NCI-H2196 treated with DMSO at 0.1 percent for 48 hours (cell line): ENCODE results near the gene FOXP2.

ENCODE experiments used
- DNase-seq: peaks from one replicate; lab custom pipeline; 2025; ENCODE audit not compliant: unreplicated experiment; lab: John Stamatoyannopoulos, UW

The FOXP2 gene

GRCh38 chr7:114649689-114650088, 235.1 kb downstream of the FOXP2 start:
- no peak for DNase-seq

GRCh38 chr7:114650491-114650890, 235.9 kb downstream of the FOXP2 start:
- no peak for DNase-seq

- no peak for DNase-seq
These were observed 237.4 kb downstream of the FOXP2 start for GRCh38 chr7:114652041-114652440.

DNA sequence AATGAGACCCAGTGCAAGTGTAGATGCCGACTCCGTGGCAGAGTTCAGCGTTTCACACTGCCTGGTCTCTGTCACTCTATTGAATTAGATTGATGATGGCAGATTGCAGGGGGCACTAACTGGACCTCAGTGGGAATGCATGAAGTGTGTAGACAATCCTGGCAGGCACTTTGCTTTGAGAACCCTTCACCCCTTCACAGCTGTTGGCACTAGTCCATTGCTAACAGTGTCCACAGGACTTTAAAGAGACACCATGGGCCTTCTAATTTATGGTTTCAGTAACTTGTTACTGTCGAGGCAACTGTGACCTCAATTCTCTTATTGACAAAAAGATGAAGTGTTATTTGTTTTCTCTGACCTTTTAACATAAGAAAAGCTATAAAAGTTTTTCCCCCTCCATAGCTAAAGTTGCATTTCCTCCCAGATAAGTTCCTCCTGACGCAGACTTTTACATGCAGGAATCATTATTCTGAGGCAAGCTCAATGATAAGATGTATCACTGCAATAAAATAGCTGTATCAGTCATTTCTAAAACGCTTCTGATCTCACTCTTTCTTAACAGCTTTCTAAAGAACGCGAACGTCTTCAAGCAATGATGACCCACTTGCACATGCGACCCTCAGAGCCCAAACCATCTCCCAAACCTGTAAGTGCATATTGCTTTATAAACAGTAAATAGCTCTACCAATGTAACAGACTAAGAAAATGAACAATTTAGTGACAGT, 238.9 kb downstream of the FOXP2 start:
- DNase-seq = no peak

GRCh38 chr7:114656466-114656865, 241.9 kb downstream of the FOXP2 start:
- no peak for DNase-seq

GRCh38 chr7:114657279-114657678, 242.7 kb downstream of the FOXP2 start:
- DNase-seq = no peak

DNA sequence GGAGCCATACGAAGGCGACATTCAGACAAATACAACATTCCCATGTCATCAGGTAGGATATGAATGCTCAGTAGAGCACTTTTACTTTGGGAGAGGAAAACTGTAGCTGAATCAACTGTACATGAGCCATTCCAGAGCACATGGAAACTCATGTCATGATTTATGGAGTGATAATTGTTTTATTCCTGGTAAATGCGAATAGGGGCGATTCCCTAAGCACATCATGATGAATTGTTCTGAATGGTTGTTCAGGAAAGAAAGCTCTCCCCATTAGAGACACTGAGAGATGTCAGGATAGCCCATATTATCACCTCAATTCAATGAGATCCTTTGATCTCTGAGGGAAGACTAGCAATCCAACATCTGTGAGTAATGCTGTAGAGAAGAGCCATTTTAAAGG, 243.6 kb downstream of the FOXP2 start:
- DNase-seq = no peak

- no peak for DNase-seq
These were observed 245.0 kb downstream of the FOXP2 start for GRCh38 chr7:114659409-114660125.

DNA sequence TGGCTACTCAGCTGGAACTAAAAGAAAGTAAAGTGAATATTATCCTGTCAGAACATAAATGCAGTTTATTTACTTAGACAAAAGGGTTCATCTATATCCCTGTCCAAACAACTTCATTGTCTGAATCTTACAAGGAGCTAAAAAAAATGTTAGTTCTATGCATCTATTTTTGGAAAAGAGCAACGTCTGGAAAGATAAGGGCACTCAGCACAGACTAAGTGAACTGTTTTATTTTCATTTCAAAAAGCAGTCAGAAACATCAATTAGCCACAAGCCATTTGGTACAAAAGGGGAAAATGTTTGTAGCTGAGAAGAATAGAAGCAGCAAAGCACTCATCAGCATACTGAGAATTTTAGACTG, 245.5 kb downstream of the FOXP2 start:
- no peak for DNase-seq

GRCh38 chr7:114660753-114661152, 246.1 kb downstream of the FOXP2 start:
- no peak for DNase-seq

DNA sequence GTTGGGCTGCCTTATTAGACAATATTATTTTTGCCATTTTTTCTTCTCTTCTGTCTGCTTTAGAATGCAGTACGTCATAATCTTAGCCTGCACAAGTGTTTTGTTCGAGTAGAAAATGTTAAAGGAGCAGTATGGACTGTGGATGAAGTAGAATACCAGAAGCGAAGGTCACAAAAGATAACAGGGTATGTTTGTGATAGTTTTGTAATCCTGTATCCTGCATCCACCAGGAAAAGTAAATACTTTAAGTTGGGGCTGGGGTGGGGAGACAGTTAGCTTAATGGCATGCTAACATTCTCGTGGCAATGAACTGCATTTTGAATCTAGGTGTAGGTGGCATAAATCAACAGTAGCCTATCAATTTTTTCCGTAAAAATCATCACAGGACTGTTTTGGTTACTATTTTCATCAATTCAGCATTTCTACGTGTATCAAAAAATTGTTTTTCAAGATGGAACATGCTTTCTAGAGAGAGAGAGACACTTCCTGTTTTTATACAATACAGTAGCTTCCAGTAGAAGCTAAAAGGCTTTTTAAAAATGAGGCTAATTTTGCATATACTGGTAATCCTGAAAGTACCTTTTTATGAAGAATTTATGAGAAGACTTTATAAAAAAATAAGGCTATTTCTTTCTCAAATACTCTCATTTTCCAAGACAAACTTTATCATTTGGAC, 247.5 kb downstream of the FOXP2 start:
- DNase-seq = no peak

GRCh38 chr7:114663502-114663901, 248.9 kb downstream of the FOXP2 start:
- DNase-seq = no peak

DNA sequence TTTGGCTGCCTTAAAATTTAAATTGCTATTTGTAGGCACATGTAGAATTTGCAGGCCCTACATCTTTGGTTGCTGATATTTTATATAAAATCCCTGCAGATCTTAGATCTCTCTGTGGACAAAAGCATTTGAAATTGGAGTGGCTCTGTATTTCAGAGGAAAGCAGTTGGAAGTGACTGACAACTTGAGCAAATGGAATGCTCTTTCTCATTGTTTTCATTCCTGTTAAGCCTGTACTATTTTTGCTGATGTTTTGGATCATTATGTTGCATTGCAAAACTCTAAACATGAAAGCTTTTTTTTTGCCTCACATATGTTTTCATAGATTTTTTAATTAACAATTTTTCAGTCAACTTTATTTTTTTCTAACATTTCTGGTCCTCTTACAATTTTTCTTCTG, 256.1 kb downstream of the FOXP2 start:
- DNase-seq = no peak

DNA sequence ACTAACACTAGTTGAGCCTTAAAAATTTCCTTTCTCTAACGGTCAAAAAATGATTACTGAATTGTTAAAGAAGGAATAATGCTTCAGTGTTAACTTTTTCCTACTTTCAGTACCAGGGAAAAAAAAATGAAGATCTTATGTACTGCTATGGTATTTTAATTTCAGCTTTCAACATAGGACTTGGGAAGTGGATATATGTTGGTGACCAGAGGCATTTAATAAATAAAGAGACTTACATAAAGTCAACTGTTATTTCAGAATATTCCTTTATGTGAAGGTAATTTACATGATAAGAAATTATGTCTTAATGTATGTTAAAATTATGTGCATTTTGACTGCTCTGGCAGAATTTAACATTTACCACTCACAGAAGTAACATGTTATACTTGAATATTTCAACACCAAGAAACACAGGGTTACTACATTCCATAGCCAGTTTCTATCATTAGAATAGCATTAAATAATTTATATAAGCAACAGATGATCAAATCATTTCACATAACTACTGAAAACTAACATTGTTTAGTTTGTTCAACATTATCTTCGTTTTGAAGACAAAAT, 257.0 kb downstream of the FOXP2 start:
- DNase-seq = no peak

GRCh38 chr7:114678116-114678515, 263.5 kb downstream of the FOXP2 start:
- DNase-seq = no peak

GRCh38 chr7:114687238-114687637, 272.6 kb downstream of the FOXP2 start:
- no peak for DNase-seq

DNA sequence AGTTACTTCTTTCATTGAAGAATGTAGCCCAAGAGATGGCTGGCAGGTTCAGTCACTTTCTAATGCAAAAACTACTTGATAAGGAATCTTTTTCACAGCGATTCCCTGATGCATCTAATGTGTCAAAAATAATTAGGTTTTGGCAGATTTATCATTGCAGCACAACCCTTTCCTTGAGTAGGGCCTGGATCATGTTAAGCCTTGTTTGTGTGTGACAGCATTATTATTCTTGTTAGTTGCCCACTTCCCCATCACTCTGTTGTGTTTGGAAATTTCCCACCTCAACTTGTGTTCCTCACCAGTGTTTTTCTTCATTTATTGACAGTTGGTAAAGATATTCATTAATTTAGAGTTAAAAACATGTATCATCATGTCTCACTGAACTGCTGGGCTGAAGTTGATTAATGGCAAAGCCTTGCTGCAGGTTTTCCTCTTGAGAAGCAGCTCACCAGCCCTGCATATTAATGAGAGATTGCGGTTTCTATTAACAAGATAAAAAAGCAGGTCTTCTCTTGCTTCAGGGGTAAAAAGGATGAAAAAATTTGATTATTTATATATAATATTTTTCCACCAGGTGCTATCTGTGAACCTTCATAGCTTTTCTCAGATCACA, 273.9 kb downstream of the FOXP2 start:
- no peak for DNase-seq

- no peak for DNase-seq
These were observed 274.8 kb downstream of the FOXP2 start for GRCh38 chr7:114689406-114689805.

GRCh38 chr7:114691605-114692004, 277.0 kb downstream of the FOXP2 start:
- DNase-seq = no peak

DNA sequence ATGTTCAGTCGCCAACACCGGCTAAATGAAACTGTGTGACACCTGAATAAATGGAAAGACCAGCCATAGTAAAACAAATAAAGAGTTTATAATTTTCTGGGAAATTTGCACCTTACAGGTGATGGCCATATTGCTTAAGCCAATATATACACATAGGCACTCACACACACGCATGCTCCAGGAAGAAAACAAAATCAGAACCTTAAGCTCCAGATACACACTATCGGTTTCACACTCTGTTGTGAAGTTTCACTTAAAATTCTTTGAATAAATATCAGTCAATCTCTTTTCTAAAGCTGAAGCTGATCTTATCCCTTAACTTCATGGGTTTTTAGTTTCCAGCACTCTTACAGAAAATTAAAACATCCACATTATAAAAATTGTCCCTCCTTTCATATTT, 280.6 kb downstream of the FOXP2 start:
- no peak for DNase-seq

- DNase-seq = no peak
These were observed 285.8 kb downstream of the FOXP2 start for GRCh38 chr7:114700247-114700928.
